B cell (primary cell): Measurements from ENCODE around the gene MUC6. TPM values are rescaled to one million over a fixed set of nuclear protein-coding genes. Genes with fewer than 3 reads are reported as not detected.

Experiments
- ATAC-seq: fragments of 200-7000 bp; cut with Tn5 transposase; one replicate; pipeline ENCODE4 v1.10.0; 2021; ENCODE audit warnings: low read depth, mild to moderate bottlenecking, moderate number of reproducible peaks, moderate library complexity
- CTCF ChIA-PET: fragments of 350-600 bp; sonication (Branson Sonifier 250); formaldehyde crosslinking; loops from one replicate; lab custom pipeline; 2021; ENCODE audit warnings: antibody characterized with exemption, inconsistent platforms; lab: Charles Lee
- POLR2A ChIA-PET: fragments of 350-600 bp; sonication (Branson Sonifier 250); formaldehyde crosslinking; loops from one replicate; lab custom pipeline; 2021; ENCODE audit warnings: antibody characterized with exemption; lab: Charles Lee
- DNase-seq: peaks from one replicate; pipeline ENCODE4 v3.0.0; 2013
- H2AFZ ChIP-seq: 2 replicates; pipeline ENCODE4 v1.6.1; 2012; ENCODE audit warnings: mild to moderate bottlenecking, low read depth, low read length; ENCODE audit not compliant: insufficient read depth, poor library complexity, severe bottlenecking
- H3K27ac ChIP-seq, 2 donors: 1 replicate in 1 of 2; 2 replicates in 1 of 2; pipeline ENCODE4 v1.5.1; 2012 to 2013; ENCODE audit warnings: low read length in 2 of 2, mild to moderate bottlenecking in 2 of 2, moderate library complexity in 1 of 2
- H3K27me3 ChIP-seq, 4 experiments: fragments of 200-600 bp in 1 of 4; sonication (generic) in 1 of 4; replicated peaks in 1 of 4; 1 replicate in 2 of 4; 2 replicates in 2 of 4; pipeline versions ENCODE4 v1.6.1 to v1.7.0; 2013 to 2016; ENCODE audit warnings: low read length in 3 of 4, mild to moderate bottlenecking in 2 of 4, mixed read lengths in 1 of 4, moderate library complexity in 1 of 4; ENCODE audit not compliant: insufficient read depth in 4 of 4, control insufficient read depth in 3 of 4; ENCODE audit errors: control extremely low read depth in 1 of 4
- H3K36me3 ChIP-seq, 2 experiments: replicated peaks in 1 of 2; 1 replicate in 1 of 2; 2 replicates in 1 of 2; pipeline versions ENCODE4 v1.6.1 to v1.7.1; 2013; ENCODE audit warnings: low read length in 1 of 2; ENCODE audit not compliant: insufficient read depth in 2 of 2, control insufficient read depth in 1 of 2; ENCODE audit errors: control extremely low read depth in 1 of 2, extremely low read depth in 1 of 2
- H3K4me1 ChIP-seq, 2 donors: fragments of 200-600 bp in 1 of 2; sonication (generic) in 1 of 2; 1 replicate in 1 of 2; 2 replicates in 1 of 2; pipeline versions ENCODE4 v1.5.1 to v1.6.1; 2013 to 2017; ENCODE audit warnings: low read length in 2 of 2; ENCODE audit not compliant: control insufficient read depth in 2 of 2, insufficient read depth in 2 of 2
- H3K4me2 ChIP-seq: replicated peaks from 2 replicates; pipeline ENCODE3; 2012; ENCODE audit warnings: mild to moderate bottlenecking, low read depth, low read length; ENCODE audit not compliant: poor library complexity, severe bottlenecking
- H3K4me3 ChIP-seq, 5 experiments: fragments of 200-600 bp in 1 of 5; sonication (generic) in 1 of 5; 1 replicate in 3 of 5; 2 replicates in 2 of 5; pipeline versions ENCODE4 v1.5.1 to v1.7.0; 2011 to 2016; ENCODE audit warnings: low read length in 4 of 5, mild to moderate bottlenecking in 4 of 5, low read depth in 2 of 5, control low read depth in 1 of 5, moderate library complexity in 1 of 5; ENCODE audit not compliant: insufficient read depth in 1 of 5; ENCODE audit errors: control extremely low read depth in 1 of 5, extremely low read depth in 1 of 5
- H3K79me2 ChIP-seq: fragments of 200-600 bp; sonication (generic); one replicate; pipeline ENCODE4 v1.6.0; 2016; ENCODE audit warnings: low read length; ENCODE audit not compliant: control insufficient read depth, insufficient read depth
- H3K9ac ChIP-seq: fragments of 200-600 bp; sonication (generic); 2 replicates; pipeline ENCODE4 v1.6.1; 2017; ENCODE audit warnings: mild to moderate bottlenecking, low read length, moderate library complexity
- H3K9me3 ChIP-seq, 3 donors: one replicate each; pipeline versions ENCODE4 v1.6.1 to v1.7.1; 2013; ENCODE audit warnings: low read length in 2 of 3; ENCODE audit not compliant: control insufficient read depth in 2 of 3, insufficient read depth in 1 of 3; ENCODE audit errors: control extremely low read depth in 1 of 3
- H4K20me1 ChIP-seq: 2 replicates; pipeline ENCODE4 v1.6.0; 2012; ENCODE audit warnings: mild to moderate bottlenecking, low read length; ENCODE audit not compliant: insufficient read depth, control insufficient read depth, poor library complexity, severe bottlenecking
- H3K27ac Mint-ChIP-seq: one replicate; pipeline ENCODE4 v1.8.0; 2021; ENCODE audit warnings: mixed read lengths
- H3K27me3 Mint-ChIP-seq: one replicate; pipeline ENCODE4 v1.8.0; 2021; ENCODE audit warnings: mixed read lengths
- H3K4me1 Mint-ChIP-seq: one replicate; pipeline ENCODE4 v1.8.0; 2021; ENCODE audit warnings: mixed read lengths
- H3K4me3 Mint-ChIP-seq: one replicate; pipeline ENCODE4 v1.8.0; 2021; ENCODE audit warnings: mixed read lengths
- H3K9me3 Mint-ChIP-seq: one replicate; pipeline ENCODE4 v1.8.0; 2022; ENCODE audit warnings: mixed read lengths; ENCODE audit not compliant: insufficient read depth
- EZH2 ChIP-seq: IDR thresholded peaks from 2 replicates; pipeline ENCODE4 v1.6.1; 2012; ENCODE audit warnings: borderline replicate concordance, low read depth, mild to moderate bottlenecking, moderate library complexity, low read length; ENCODE audit not compliant: insufficient read depth, poor library complexity, severe bottlenecking
- WGBS: methylation state at CpG from one replicate; pipeline ENCODE4 v1.1.5; 2013; ENCODE audit warnings: missing lambda C conversion rate; ENCODE audit not compliant: insufficient coverage; 5-methylcytosine and 5-hydroxymethylcytosine counted together
- intact Hi-C: fragments of 100-400 bp; cut with micrococcal nuclease; formaldehyde crosslinking; loops from one replicate; pipeline ENCODE4 v1.10.0; 2022
- polyA plus RNA-seq: library from polyadenylated mRNA; depleted of rRNA; stranded (reverse); fragments of >200 nt; gene quantifications from 2 replicates; pipeline ENCODE4 v1.2.3, GENCODE V29; 2012
- total RNA-seq, 2 donors: library from RNA; stranded (reverse); fragments of 120-200 nt in 1 of 2; gene quantifications; 1 replicate in 1 of 2; 2 replicates in 1 of 2; pipeline versions ENCODE4 v1.2.3 to v1.2.4, GENCODE V29; 2013 to 2022
- TF ChIP-seq, protein P1 (sequence below): fragments of 200-600 bp; IDR thresholded peaks from one replicate; pipeline ENCODE4 v1.8.0; 2022; ENCODE audit warnings: antibody characterized with exemption, mild to moderate bottlenecking

Gene MUC6
- total and polyA plus RNA-seq, 2 donors (not counting 1 experiment from before 2014, with no cell fraction given): not detected

DNA sequence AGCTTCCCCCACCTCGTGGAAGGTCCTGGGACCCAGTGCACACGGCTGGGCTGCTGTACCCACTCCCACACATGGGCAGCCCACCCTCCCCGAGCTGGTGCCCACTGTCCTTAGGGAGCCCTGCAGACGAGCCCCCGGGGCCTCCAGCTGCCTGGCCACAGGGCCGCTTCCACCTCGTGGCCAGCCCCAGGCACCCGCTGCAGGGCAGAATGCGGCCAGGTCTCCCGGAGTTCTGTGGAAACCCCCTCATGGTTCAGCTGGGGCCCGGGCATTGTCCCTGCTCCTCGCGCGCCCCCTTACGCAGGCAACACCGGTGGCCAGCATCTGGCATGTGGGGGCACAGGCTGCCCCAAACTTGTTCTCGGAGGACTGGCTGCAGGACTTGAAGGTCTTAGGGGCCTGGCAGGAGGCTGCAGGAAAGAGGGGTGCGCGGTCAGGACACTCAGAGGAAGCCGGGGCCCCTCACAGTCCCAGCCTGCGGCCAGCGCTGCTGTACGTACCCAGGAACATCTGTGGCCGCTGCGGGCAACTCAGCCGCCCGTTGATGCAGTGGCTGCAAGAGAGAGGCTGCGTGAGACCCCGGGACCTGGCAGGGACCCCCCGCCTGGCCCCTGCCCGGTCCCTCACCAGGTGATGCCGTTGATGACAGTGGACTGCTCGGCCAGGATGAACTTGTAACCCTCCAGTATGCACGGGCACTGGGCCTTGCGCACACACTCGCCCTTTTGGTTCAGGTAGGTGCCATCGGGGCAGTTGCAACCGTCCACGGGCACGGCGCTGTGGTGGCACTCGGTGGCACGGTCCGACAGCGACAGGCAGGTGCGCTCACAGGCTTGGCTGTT, 9.7 kb downstream of the MUC6 start:
- DNase-seq (no peak), ATAC-seq (no peak)
- POLR2A ChIA-PET: no interaction called here
- Histone ChIP-seq H4K20me1 (no peaks in the 10 kb centered on the region), H3K4me1 (no peaks in the 10 kb centered on the region), H3K9me3 (no peaks in the 10 kb centered on the region), H3K27ac (no peak overlapping the region), H3K4me2 (no peak overlapping the region), H3K9ac (no peak overlapping the region), H3K79me2 (no peaks in the 10 kb centered on the region), H2AFZ (no peak overlapping the region), H3K27me3 (no peaks in the 10 kb centered on the region), H3K36me3 (no peaks in the 10 kb centered on the region), H3K4me3 (no peak overlapping the region)
- H3K9me3 Mint-ChIP-seq: no peaks in the 10 kb centered on the region
- intact Hi-C loops: no loop called here
- H3K4me3 Mint-ChIP-seq: no peak overlapping the region
- no peaks in the 10 kb centered on the region for H3K27me3 Mint-ChIP-seq
- CTCF ChIA-PET: no interaction called here
- TF ChIP-seq EZH2: no peak
- TF ChIP-seq, protein P1, sequence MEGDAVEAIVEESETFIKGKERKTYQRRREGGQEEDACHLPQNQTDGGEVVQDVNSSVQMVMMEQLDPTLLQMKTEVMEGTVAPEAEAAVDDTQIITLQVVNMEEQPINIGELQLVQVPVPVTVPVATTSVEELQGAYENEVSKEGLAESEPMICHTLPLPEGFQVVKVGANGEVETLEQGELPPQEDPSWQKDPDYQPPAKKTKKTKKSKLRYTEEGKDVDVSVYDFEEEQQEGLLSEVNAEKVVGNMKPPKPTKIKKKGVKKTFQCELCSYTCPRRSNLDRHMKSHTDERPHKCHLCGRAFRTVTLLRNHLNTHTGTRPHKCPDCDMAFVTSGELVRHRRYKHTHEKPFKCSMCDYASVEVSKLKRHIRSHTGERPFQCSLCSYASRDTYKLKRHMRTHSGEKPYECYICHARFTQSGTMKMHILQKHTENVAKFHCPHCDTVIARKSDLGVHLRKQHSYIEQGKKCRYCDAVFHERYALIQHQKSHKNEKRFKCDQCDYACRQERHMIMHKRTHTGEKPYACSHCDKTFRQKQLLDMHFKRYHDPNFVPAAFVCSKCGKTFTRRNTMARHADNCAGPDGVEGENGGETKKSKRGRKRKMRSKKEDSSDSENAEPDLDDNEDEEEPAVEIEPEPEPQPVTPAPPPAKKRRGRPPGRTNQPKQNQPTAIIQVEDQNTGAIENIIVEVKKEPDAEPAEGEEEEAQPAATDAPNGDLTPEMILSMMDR: no peak
- no peaks in the 10 kb centered on the region for H3K4me1 Mint-ChIP-seq
- WGBS: 86% methylated on average over 45 of the region's 46 CpGs
- no peak overlapping the region for H3K27ac Mint-ChIP-seq

DNA sequence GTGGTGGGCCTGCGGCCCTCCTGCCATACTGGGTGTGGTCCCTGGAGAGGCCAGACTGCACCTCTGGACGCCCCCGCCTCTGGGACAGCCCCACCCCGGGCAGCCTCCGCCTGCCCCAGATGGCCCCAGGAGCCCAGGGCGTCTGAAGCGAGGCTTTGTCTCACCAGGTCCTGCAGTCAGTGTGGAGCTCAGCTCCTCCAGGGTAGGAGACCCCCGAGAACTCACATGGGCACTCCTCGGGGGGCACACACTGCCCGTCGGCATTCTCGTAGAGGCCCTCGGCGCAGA, 10.4 kb downstream of the MUC6 start:
- Histone ChIP-seq H4K20me1 (no peaks in the 10 kb centered on the region), H3K27me3 (no peaks in the 10 kb centered on the region), H3K9ac (no peak overlapping the region), H3K4me1 (no peaks in the 10 kb centered on the region), H3K4me2 (no peak overlapping the region), H3K79me2 (no peaks in the 10 kb centered on the region), H3K36me3 (no peaks in the 10 kb centered on the region), H3K27ac (no peak overlapping the region), H3K4me3 (no peak overlapping the region), H3K9me3 (no peaks in the 10 kb centered on the region), H2AFZ (no peak overlapping the region)
- no peak overlapping the region for H3K4me3 Mint-ChIP-seq
- TF ChIP-seq, protein P1: no peak
- no peak for TF ChIP-seq EZH2
- ChIA-PET CTCF (no interaction called here), POLR2A (no interaction called here)
- intact Hi-C loops: no loop called here
- no peaks in the 10 kb centered on the region for H3K4me1 Mint-ChIP-seq
- ATAC-seq (no peak), DNase-seq (no peak)
- no peak overlapping the region for H3K27ac Mint-ChIP-seq
- 90% methylated on average over 14 of the region's 14 CpGs for WGBS
- no peaks in the 10 kb centered on the region for H3K27me3 Mint-ChIP-seq
- H3K9me3 Mint-ChIP-seq: no peaks in the 10 kb centered on the region
